ENCODE results near the gene ASPA.
"Not testable (repeated sequence)": the region's sequence is repeated elsewhere in the genome, so short reads cannot be mapped to it uniquely, and the experiment has no call there.

Gene ASPA

DNA sequence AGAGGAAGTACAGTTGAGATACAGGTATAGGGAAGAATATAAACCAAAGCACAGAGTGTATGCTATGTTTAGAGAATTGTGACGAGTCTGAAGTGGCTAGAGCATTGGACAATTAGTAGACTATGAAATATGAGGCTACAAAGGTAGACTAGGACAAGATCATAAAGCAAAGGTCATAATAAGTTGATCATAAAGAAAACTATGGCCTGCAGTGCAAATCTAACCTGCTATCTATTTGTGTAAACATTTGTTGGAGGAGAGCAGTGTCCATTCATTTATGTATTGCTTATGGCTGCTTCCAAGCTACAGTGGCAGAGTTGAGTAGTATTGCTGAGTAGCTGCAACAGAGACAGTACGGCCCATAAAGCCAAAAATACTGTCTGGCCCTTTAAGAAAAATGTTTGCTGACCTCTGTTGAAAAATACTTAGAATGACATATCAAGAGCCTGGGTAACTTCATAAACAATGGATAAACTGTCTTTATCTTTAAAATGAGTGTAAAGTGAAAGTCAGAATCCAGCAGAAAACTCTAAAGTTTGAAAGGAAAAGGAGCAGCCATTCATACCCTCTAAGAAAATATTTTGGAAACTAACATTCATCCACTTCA, 27.6 kb upstream of the ASPA start:
- TF ChIP-seq POLR2A (IDR thresholded peaks at IDR 0.05; ENCODE audit: extremely low read depth, insufficient read length) (no peak), CTCF (IDR thresholded peaks at IDR 0.05; ENCODE audit: low read depth, low read length) (no peak), MYC (IDR thresholded peaks at IDR 0.05; ENCODE audit: low read depth, low read length) (no peak), MAX (IDR thresholded peaks at IDR 0.05; ENCODE audit: low read depth, low read length) (no peak)
- DNase-seq (ENCODE audit: low read depth), result no peak
- H3K4me3 ChIP-seq (ENCODE audit: low read depth, low read length), result no peak overlapping the region

GRCh38 chr17:3466355-3466754, 9.4 kb upstream of the ASPA start:
- H3K4me3 ChIP-seq (ENCODE audit: low read depth, low read length); DNase-seq (ENCODE audit: low read depth): not testable (repeated sequence)

DNA sequence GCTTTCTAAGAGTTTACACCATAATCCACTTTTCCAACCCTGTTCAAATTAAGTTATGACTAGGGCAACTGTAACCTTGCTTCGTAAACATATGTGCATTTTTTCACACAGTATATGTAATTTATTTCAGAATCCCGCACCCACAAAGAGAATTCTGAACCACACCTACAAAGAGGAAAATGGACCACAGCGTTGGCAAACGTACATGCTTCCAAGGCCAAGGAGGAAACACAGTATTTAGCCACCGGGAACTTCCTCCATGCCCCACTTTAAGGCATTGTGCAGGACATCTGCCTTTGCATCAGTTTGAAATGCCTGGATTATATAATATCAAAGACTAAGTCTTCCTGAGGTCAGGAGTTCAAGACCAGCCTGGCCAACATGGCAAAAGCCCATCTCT, 6.3 kb upstream of the ASPA start:
- no peak for TF ChIP-seq MYC (IDR thresholded peaks at IDR 0.05; ENCODE audit: low read depth, low read length)
- TF ChIP-seq MAX (IDR thresholded peaks at IDR 0.05; ENCODE audit: low read depth, low read length), result no peak
- TF ChIP-seq POLR2A (IDR thresholded peaks at IDR 0.05; ENCODE audit: extremely low read depth, insufficient read length), result no peak
- TF ChIP-seq CTCF (IDR thresholded peaks at IDR 0.05; ENCODE audit: low read depth, low read length), result no peak
- no peak overlapping the region for H3K4me3 ChIP-seq (ENCODE audit: low read depth, low read length)
- no peak for DNase-seq (ENCODE audit: low read depth)

- no peak within 1 kb of the TSS for H3K4me3 ChIP-seq (ENCODE audit: low read depth, low read length)
- DNase-seq (ENCODE audit: low read depth), result no peak
- TF ChIP-seq MAX (IDR thresholded peaks at IDR 0.05; ENCODE audit: low read depth, low read length) (no peak), CTCF (IDR thresholded peaks at IDR 0.05; ENCODE audit: low read depth, low read length) (no peak), POLR2A (IDR thresholded peaks at IDR 0.05; ENCODE audit: extremely low read depth, insufficient read length) (no peak), MYC (IDR thresholded peaks at IDR 0.05; ENCODE audit: low read depth, low read length) (no peak)
Measured at GRCh38 chr17:3471599-3471998, 4.2 kb upstream of the ASPA start, which contains the start of gene SPATA22. SPATA22 (minus strand) TSS chr17:3471819; CDS start chr17:3469325, 2,494 bp downstream.

DNA sequence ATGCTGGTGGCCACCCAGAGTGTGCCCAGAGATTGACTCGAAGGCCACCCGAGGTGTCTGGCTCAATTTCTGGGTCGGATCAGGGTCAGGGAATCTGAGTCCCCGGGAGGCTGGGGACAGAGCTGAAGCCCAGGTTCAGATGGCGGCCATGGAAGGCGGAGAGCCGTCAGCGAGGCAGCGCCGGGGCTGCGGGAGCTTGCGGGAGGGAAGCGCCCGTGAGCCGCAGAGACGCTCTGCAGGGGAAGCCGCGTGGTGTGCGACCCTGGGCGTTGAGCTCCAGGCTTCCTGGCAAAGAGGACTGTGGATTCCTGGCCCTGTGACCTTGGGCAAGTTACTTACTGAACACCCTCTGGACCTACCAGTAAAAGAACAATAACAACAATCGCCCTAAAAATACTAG, 3.7 kb upstream of the ASPA start:
- no peak for TF ChIP-seq POLR2A (IDR thresholded peaks at IDR 0.05; ENCODE audit: extremely low read depth, insufficient read length)
- no peak for TF ChIP-seq MAX (IDR thresholded peaks at IDR 0.05; ENCODE audit: low read depth, low read length)
- no peak for TF ChIP-seq CTCF (IDR thresholded peaks at IDR 0.05; ENCODE audit: low read depth, low read length)
- no peak for TF ChIP-seq MYC (IDR thresholded peaks at IDR 0.05; ENCODE audit: low read depth, low read length)
- no peak overlapping the region for H3K4me3 ChIP-seq (ENCODE audit: low read depth, low read length)
- DNase-seq (ENCODE audit: low read depth), result no peak

- TF ChIP-seq CTCF (IDR thresholded peaks at IDR 0.05; ENCODE audit: low read depth, low read length) (no peak), MAX (IDR thresholded peaks at IDR 0.05; ENCODE audit: low read depth, low read length) (no peak), MYC (IDR thresholded peaks at IDR 0.05; ENCODE audit: low read depth, low read length) (no peak), POLR2A (IDR thresholded peaks at IDR 0.05; ENCODE audit: extremely low read depth, insufficient read length) (no peak)
- H3K4me3 ChIP-seq (ENCODE audit: low read depth, low read length), result no peak overlapping the region
- no peak for DNase-seq (ENCODE audit: low read depth)
Measured at GRCh38 chr17:3474212-3474611, 1.6 kb upstream of the ASPA start.

Measured in NB4 (cell line).